Suppressor macrophage (primary cell): ENCODE results near the gene ZNF516.
"Not testable (repeated sequence)": the region's sequence is repeated elsewhere in the genome, so short reads cannot be mapped to it uniquely, and the experiment has no call there.

ENCODE experiments used
- DNase-seq, 4 experiments: peaks; one replicate each; pipeline ENCODE4 v3.0.0-alpha.2; 2020 to 2022
- total RNA-seq, 17 experiments: gene quantifications; one replicate each; lab custom pipeline; 2026; ENCODE audit warnings: mixed read lengths in 6 of 17, inconsistent platforms in 3 of 17; lab: John Stamatoyannopoulos, UW

The ZNF516 gene, protein sequence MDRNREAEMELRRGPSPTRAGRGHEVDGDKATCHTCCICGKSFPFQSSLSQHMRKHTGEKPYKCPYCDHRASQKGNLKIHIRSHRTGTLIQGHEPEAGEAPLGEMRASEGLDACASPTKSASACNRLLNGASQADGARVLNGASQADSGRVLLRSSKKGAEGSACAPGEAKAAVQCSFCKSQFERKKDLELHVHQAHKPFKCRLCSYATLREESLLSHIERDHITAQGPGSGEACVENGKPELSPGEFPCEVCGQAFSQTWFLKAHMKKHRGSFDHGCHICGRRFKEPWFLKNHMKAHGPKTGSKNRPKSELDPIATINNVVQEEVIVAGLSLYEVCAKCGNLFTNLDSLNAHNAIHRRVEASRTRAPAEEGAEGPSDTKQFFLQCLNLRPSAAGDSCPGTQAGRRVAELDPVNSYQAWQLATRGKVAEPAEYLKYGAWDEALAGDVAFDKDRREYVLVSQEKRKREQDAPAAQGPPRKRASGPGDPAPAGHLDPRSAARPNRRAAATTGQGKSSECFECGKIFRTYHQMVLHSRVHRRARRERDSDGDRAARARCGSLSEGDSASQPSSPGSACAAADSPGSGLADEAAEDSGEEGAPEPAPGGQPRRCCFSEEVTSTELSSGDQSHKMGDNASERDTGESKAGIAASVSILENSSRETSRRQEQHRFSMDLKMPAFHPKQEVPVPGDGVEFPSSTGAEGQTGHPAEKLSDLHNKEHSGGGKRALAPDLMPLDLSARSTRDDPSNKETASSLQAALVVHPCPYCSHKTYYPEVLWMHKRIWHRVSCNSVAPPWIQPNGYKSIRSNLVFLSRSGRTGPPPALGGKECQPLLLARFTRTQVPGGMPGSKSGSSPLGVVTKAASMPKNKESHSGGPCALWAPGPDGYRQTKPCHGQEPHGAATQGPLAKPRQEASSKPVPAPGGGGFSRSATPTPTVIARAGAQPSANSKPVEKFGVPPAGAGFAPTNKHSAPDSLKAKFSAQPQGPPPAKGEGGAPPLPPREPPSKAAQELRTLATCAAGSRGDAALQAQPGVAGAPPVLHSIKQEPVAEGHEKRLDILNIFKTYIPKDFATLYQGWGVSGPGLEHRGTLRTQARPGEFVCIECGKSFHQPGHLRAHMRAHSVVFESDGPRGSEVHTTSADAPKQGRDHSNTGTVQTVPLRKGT
- total RNA-seq: 8.1 to 123 (median 58.7) reads per million in 17 experiments

DNA sequence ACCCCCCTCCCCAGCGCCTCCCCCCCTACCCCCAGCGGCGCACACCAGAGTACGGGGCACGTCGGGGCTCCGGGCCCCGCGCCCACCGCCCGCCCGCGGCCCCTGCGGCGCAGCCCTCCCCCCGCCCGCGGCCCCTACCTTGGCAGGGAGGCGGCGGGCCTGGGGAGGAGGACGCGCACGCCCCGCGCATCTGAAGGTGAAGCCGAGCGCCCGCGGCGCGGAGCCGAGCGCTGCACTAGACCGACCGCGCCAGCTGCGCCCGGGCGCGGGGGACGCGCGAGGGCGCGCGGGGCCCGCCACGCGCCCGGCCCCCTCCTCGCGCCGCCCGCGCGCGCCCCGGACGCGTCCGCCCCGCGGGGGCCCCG lies at the start of gene ZNF516:
Gene ZNF516, minus strand, starts transcription at position 237 of the 365 bp plus-strand sequence. CDS start 52,188 bp downstream, outside the sequence.
- peak; percentile 38 to 83 (median 70) for DNase-seq

DNA sequence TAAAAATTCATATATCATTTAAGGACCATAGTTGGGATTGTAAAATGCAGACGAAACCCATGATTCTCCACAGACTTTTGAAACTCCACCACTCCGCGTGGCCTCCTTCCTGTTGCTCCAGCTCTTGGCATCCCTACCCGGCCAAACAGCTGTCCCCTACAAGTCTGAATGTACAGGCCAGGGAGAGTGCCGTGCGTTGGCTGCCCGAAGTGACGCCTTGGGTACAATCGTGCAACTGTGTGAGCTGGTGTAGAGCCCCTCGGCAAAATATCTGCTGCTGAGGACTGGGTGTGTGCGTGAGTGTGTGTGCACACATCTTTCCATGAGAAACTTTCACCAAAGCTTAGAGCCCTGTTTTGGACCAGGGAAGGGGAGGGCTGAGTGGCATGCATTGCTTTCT lies 43.8 kb upstream of the ZNF516 start:
- DNase-seq: no peak

DNA sequence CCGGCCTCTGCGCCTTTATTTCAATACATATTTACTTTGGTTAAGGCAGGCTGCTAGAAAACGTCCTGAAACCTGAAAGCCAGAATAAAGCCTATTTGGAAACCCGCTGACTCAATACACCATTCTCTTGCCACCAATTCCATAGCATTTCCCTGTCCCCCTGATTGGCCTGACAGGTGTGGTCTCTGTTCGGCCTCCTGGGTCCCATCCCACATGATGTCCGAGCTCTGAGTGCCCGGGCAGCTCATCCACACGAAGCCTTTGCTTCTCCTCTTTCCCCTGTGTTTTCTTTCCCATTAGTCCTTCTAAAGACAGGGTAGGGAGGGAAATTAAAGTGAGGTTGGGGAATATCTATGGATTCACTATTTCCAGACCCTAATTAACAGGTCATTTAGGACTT lies 42.6 kb upstream of the ZNF516 start:
- DNase-seq: no peak

DNA sequence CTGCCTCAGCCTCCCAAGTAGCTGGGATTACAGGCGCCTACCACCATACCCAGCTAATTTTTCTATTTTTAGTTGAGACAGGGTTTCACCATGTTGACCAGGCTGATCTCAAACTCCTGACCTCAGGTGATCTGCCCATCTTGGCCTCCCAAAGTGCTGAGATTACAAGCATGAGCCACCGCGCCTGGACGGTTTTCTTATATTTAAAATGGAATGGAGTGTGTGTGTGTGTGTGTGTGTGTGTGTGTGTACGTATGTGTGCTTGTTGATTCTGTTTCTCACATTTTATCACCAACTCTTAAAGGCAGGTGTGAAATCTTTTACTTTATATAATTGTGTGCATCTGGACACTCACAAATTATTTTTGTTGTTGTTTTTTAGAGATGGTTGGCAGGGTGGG lies 41.6 kb upstream of the ZNF516 start:
- not testable (repeated sequence) for DNase-seq

DNA sequence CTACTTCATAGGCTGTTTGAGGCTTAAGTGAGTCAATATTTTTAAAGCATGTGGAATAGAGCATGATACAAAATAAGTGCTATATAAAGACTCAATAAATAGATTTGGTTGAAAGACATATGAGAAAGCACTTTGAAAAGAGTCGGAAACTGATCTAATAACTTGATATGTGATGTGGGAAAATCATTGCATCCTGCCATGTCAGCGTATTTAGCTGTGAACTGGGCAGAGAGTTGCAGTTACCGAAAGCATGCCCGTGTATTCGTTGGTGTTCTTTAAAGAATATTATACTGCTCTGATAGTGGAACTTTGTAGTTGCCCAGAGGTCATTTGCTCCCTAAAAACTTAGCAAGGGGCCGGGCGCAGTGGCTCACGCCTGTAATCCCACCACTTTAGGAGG lies 37.8 kb upstream of the ZNF516 start:
- DNase-seq: no peak

DNA sequence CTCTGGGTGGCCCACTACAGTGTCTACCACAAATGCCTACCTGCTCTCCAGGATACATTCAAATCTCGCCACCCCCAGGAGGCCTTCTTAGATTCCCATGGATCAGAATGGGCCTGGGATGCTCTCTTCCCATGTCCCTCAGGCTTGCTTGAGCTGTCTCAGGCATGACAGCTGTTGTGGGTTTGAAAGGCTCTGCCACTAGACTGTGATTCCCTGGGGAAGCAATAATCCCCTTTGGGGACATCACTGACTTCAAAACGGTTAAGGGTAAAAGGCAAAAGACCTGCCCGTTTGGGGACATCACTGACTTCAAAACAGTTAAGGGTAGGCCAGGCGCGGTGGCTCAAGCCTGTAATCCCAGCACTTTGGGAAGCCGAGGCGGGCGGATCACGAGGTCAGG lies 35.8 kb upstream of the ZNF516 start:
- DNase-seq: no peak

DNA sequence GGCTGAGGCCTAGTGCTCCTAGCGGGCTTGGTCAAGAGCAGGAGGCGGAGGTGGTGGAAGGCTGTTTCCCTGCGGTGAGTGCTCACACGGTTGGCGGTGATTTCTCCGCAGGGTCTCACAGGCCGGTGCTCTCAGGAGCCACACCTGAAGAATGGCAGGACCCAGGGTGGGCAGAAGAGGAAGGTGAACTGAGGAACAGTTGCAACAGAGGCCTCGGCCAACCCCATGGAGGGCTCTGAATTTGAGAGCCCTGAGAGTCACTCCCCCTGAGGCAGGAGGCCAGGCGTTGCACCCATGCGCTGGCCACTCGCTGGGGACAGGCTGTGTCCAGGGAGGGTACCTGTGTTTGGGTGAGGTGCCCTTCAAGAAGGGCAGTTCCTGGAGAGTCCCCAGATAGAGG lies 35.3 kb upstream of the ZNF516 start:
- DNase-seq: no peak

DNA sequence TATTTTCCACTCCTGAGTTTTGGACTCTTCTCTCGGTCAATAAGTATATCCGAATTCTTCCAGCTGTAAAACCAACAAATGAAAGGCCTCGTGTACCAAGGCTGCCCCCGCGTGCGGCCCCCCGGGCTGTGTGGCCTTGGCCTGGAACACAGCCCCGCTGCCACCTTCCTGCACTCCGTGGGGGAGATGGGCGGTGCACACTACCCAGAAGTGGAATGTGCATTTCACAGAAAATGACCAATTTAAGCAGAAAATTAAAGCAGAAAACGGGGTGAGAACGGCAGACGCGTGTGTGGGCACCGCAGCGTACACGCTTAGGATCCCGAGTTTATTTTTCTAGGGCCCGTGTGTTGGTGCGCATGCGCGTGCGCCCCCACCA lies 34.4 kb upstream of the ZNF516 start:
- DNase-seq: no peak

DNA sequence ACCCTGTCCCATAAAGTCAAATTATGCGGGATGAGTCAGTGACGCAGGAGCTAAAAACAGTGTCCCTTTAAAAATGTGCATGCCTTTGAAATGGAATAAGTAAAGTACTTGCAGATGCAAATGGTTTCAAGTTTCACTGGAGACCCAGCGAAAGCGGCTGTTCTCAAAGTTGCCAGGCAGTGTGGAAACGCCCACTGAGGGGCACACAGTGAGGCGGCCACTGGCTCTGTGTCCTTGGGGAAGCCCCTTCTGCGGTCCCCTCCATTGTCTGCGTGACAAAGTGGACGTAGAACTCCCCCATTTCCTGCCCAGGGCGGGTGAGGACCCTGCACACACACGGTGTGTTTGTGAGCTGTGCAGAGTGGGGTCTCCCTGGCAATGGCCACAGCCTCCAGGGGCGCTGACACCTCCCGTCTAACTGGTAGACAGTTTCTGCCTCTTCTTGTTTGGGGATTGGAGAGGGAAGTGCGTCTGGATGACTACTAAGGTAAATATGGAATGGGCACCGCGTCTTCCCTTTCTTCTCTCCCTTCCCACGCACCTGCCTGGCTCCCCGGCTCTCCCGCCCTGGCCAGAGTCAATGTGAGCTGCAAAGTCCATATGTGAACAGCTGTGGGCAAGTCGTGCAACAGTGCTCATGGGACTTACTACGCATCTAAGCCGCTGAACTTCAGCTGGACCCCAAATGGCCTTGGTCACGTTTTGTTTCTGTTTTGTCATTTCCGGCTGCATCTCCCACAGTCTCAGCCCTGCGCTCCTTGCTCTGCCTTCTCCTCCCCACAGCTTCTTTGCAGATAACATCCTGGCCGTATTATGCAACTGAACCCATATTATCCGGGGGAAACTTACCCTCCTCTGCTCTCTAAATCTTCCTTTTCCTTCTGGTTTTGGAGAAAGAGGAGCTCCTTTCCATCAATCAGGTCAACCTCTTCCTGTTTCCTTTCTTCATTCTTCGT lies 33.7 kb upstream of the ZNF516 start:
- peak; percentile 69 to 82 (median 72) for DNase-seq

DNA sequence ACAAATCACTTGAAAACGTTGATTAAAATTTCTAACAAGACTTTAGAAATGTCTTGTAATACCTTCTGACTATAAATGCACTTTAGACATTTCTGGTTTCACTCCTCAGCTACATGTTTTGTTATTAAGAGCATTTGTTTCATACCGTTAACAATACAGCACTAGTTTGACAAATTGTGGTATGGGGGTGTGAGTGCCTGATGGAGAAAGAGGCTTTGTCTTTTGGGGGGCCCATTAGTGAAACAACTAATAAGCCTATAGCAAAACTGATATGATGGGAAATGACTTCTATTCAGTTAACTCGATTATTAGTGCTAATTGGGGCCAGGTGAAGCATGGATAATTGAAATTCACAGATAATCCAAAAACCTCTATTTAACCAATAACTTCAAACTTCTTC lies 30.9 kb upstream of the ZNF516 start:
- DNase-seq: no peak

DNA sequence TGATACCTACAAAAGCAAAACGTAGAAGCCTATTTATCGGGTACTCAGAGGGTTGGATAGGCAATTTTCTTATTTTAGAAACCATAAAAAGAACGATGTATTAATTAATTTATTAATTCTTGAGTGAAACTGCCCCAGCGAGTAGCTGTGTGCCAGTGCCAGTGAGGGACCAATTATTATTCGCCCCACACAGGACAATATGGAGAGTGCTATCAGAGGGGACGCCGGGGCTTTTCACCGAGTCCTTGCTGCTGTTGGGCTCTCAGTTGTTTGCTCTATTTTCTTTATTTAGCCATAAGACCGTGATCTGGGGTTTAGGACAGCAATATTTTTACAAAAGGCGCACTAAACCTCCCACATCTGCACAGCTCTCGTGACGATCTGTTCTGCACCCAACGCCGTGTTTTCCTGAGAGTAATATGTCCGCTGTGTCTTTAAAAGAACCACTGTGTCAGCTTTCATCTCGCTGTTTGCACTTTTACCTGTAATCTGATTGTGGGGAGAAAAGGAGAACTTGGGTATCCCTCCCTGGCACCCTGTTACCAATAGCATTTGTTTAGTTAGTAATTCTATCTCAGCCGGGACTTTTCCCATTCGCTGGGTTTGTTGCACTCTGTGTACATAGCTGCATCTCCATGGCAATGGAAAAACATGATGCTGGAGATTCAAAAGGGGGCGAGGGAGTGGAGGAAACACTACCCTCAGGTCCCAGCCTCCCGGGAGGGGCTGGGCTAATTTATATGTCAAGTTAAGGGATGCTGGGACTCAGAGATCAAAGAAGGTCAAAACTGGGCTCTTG lies 30.1 kb upstream of the ZNF516 start:
- peak in 2 of 4 experiments; percentile 23 to 35 for DNase-seq

DNA sequence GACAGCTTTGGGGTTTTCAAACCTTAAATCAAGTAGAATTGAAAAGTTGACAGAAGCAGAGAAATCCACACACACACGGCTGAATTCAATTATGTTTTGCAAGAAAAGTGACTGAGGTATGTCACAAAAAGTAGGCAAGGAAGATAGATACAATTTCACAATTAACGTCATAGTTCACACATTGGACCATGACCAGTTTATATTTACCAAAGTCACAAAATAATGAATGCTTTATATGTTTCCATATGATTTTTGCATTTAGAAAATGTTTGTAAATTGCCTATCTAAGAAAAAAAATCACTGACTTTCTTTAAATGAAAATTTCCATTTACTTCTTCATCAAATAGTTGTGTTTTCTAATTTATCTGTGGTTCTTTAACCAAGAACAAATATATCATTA lies 29.4 kb upstream of the ZNF516 start:
- no peak for DNase-seq

DNA sequence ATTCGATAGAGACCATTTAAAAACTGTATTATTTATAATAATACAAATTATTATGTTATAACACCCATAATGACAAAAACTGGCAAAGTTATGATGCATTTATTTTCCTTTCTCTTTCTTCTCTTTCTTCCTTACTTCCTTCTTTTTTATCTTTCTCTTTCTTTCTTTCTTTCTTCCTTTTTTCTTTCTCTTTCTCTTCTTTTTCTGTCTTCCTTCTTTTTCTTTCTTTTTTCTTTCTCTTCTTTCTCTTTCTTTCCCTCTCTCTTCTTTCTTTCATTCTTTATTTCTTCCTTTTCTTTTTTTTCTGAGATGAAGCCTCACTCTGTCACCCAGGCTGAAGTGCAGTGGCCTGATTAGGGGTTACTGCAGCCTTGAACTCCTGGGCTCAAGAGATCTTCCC lies 27.5 kb upstream of the ZNF516 start:
- DNase-seq: no peak

DNA sequence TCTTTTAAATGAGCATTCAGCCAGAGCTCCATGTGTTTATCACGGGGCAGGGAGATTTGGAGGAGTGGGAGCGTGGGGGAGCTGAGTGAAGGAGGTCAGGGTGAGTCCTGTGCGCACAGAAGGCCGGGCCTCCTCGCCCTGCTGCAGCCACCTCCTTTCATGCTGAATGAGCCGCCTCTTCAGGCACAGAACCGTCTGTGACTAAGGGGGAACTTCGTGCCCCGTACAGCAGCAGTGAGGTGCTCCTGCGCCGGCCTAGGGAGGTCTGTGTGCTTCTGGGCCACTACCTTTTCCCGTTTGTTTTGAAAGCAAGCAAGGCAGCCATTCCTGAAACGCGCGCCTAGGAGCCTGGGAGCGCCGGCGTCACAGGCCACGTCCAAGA lies 27.1 kb upstream of the ZNF516 start:
- no peak for DNase-seq

DNA sequence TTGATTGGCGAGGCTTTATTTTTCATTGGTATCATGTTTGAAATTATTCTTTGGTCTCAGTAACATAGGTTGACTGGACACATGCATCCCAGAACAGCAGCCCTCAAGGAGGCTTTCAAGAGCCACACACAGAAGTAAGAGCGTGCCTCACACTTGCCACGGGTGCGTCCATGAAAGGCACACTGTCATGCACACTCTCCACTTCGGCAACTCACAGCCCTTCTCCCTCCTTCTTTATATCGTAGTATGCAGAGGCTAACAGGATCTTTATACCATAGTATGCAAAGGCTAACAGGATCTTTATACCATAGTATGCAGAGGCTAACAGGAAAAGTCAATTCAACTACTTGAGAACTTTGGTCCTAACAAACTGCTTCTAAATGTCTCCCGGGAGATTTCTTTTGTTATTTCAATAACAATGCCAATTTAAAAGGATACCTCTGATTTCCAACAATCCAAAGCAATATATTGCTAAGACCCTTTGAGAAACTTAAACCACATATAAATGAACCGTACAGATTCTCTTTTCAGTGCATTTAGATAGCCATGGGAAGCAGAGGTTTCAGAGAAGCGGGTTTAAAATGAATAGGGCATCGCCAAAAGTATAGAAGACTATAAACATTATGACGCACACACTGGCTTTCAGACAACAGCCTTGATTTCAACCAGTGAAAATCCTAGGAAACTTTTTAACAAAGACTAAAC lies 26.5 kb upstream of the ZNF516 start:
- no peak for DNase-seq

DNA sequence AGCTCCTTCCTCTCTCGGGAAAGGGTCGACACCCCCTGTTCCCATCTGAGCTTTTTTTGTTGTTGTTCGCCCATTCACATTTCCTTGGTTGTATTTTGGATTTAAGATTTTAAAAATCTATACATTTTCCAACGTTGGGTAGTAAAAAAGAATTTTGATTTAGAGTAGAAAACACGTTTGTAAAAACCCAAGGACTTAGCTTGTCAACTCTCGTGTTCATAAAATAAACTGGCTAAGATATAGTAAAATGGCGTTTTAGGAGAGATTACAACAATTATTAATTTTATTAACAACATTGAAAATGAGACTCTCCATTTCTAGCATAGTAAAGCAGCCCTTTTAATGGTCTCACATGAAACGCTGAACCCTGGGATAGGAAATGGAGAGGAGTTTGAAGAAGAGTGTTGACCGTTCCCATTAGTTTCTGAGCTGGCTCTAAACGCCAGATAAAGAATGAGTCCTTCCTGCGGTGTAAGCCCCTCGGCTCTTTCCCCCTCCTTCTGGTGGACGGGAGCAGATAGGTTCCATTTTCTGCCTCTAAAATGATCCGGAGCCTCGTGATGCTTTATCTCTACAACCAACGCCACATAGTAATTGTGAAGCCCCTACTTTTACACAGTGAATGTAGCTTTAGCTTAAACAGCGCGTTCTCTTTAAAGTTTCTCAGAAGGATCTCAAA lies 24.0 kb upstream of the ZNF516 start:
- no peak for DNase-seq

DNA sequence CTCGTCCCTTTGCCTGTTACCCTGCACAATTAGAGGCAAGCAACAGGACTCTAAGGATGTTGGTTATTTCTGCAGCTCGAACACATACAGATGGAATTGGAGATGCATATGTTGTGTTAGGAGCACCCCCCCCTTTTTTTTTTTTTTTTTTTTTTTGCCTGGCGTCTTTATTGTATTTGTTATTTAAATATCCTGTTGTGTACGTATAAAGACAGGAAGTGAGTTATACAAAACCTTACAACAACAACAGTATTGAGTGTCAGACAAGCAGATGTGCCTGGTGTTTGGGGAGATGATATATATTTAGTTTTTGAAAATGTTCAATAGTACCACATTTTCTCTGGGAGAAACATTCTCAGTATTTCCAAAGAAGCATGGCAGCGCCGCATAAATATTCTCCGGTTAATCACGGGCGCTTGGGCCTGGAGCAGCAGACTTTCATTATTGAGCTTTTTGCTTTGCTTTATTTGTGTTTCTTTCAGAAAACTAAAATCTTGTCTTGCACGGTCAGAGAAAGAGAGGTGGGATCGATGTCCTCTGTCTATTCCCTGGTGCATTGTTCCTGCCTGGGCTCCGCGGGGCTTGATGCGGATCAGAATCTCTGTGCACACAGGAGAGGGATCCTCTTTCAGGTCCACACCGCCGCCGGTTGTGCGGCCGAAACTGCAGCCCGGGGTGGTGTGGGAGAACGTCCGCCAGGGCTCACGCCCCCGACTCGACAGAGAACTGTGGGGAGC lies 23.2 kb upstream of the ZNF516 start:
- DNase-seq: peak; percentile 42 to 79 (median 58)

DNA sequence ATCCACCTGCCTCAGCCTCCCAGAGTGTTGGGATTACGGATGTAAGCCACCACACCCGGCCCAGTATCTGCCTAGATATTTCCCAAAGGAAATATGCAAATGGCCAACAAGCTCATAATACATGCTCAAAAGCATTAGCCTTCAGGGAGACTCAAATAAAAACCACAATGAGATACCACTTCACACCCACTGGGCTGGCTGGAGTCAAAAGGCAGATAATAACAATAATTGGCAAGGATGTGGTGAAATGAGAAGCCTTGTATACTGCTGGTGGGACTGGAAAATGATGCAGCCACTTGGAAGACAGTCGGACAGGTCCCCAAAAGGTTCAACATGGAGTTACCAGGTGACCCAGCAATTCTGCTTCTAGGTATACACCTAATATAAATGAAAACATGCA lies 20.5 kb upstream of the ZNF516 start:
- DNase-seq: no peak

DNA sequence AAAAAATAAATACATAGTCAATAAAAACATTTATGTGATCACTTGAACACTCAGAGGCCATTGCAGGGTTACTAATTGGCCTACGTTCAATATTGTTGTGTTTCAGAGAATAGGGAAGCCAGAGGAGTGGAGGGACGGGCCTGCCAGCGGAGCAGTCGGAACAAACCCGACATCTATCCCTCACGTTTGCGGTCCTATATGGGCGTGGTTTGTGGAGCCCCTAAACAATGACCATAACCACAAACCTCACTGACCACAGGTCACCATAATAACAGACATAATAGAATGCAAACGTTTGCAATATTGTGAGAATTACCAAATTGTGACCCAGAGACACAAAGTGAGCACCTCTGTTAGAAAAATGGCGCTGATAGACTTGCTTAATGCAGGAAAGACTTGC lies 19.5 kb upstream of the ZNF516 start:
- DNase-seq: no peak
